Hepatocyte (in vitro differentiated cells): ENCODE measurements around the gene ANKRD7. TPM values are rescaled to one million over a fixed set of nuclear protein-coding genes. Genes with fewer than 3 reads are reported as not detected.

Experiments
- polyA plus RNA-seq: library from polyadenylated mRNA; unstranded; fragments of >200 nt; fragmentation: Nextera tagmentation; extraction: Ambion mirVana; gene quantifications from 2 replicates; pipeline ENCODE4 v1.2.1, GENCODE V29; 2016
- total RNA-seq: library from RNA; depleted of rRNA; stranded (reverse); fragments of >200 nt; gene quantifications from 2 replicates; pipeline ENCODE4 v1.2.3, GENCODE V29; 2014

The ANKRD7 gene
- total and polyA plus RNA-seq, 2 experiments from 2014 or later: 0.10 to 0.34 TPM

Other genes with a start within 250 kb of the ANKRD7 start
- gene LSM8, start 40.5 kb upstream of the ANKRD7 start, total RNA-seq: 39.1 and 43.9 TPM in 2 replicates
- gene LSM8, start 40.5 kb upstream of the ANKRD7 start, polyA plus RNA-seq: 34.4 and 44.4 TPM in 2 replicates